Measurements from ENCODE around the gene SGO2. TPM values are rescaled to one million over a fixed set of nuclear protein-coding genes. Genes with fewer than 3 reads are reported as not detected.

SGO2 gene
- total and polyA plus RNA-seq, 2 donors (not counting 1 experiment from before 2014, with no cell fraction given) = 0.89 to 5.3 TPM

- 92% methylated on average over 2 of the region's 3 CpGs for WGBS (ENCODE audit: insufficient coverage)
- ATAC-seq (ENCODE audit: low read depth) (no peak), DNase-seq (no peak)
- H3K4me1 Mint-ChIP-seq = no peaks in the 10 kb centered on the region
- H3K9me3 ChIP-seq (ENCODE audit: control extremely low read depth in 1 of 3, control insufficient read depth in 2 of 3, insufficient read depth in 1 of 3, low read length in 2 of 3) = no peaks in the 10 kb centered on the region
- TF ChIP-seq CTCF (IDR thresholded peaks at IDR 0.05) (no peak), EZH2 (IDR thresholded peaks at IDR 0.05; ENCODE audit: borderline replicate concordance, insufficient read depth, low read depth, low read length, poor library complexity, severe bottlenecking) (no peak)
- H4K20me1 ChIP-seq (ENCODE audit: control insufficient read depth, insufficient read depth, low read length, poor library complexity, severe bottlenecking) = no peaks in the 10 kb centered on the region
- no peak overlapping the region for H3K4me3 ChIP-seq (ENCODE audit: control extremely low read depth in 1 of 5, extremely low read depth in 1 of 5, insufficient read depth in 1 of 5, low read depth in 2 of 5, low read length in 4 of 5)
- H3K36me3 ChIP-seq (replicated peaks in 1 of 2; ENCODE audit: control extremely low read depth in 1 of 2, control insufficient read depth in 1 of 2, extremely low read depth in 1 of 2, insufficient read depth in 2 of 2, low read length in 1 of 2) = no peaks in the 10 kb centered on the region
- H3K4me1 ChIP-seq (ENCODE audit: control insufficient read depth in 2 of 2, insufficient read depth in 2 of 2, low read length in 2 of 2) = no peaks in the 10 kb centered on the region
- ChIA-PET CTCF (no interaction called here), POLR2A (no interaction called here)
- H3K27ac Mint-ChIP-seq = no peak overlapping the region
- no peaks in the 10 kb centered on the region for H3K9me3 Mint-ChIP-seq (ENCODE audit: insufficient read depth)
- H3K27me3 Mint-ChIP-seq = peaks cover 42% of the 10 kb centered on the region
- H3K27ac ChIP-seq (ENCODE audit: low read length in 2 of 2) = no peak overlapping the region
- H3K27me3 ChIP-seq (replicated peaks in 1 of 4; ENCODE audit: control extremely low read depth in 1 of 4, control insufficient read depth in 3 of 4, insufficient read depth in 4 of 4, low read length in 3 of 4) = peaks cover 0 to 3% (median 0%) of the 10 kb centered on the region in 4 experiments
- H3K9ac ChIP-seq (ENCODE audit: low read length) = no peak overlapping the region
- H3K79me2 ChIP-seq (ENCODE audit: control insufficient read depth, insufficient read depth, low read length) = no peaks in the 10 kb centered on the region
- H3K4me3 Mint-ChIP-seq = no peak overlapping the region
- H2AFZ ChIP-seq (ENCODE audit: insufficient read depth, low read depth, low read length, poor library complexity, severe bottlenecking) = no peak overlapping the region
- intact Hi-C loops (cut with micrococcal nuclease) = no loop called here
- H3K4me2 ChIP-seq (replicated peaks; ENCODE audit: low read depth, low read length, poor library complexity, severe bottlenecking) = no peak overlapping the region
These were observed 69.9 kb downstream of the SGO2 start for GRCh38 chr2:200595913-200596312.

GRCh38 chr2:200596774-200597570 is 71.0 kb downstream of the SGO2 start:
- Histone ChIP-seq H3K4me1 (ENCODE audit: control insufficient read depth in 2 of 2, insufficient read depth in 2 of 2, low read length in 2 of 2) (no peaks in the 10 kb centered on the region), H3K9me3 (ENCODE audit: control extremely low read depth in 1 of 3, control insufficient read depth in 2 of 3, insufficient read depth in 1 of 3, low read length in 2 of 3) (no peaks in the 10 kb centered on the region), H3K4me3 (ENCODE audit: control extremely low read depth in 1 of 5, extremely low read depth in 1 of 5, insufficient read depth in 1 of 5, low read depth in 2 of 5, low read length in 4 of 5) (no peak overlapping the region), H3K79me2 (ENCODE audit: control insufficient read depth, insufficient read depth, low read length) (no peaks in the 10 kb centered on the region), H3K27me3 (replicated peaks in 1 of 4; ENCODE audit: control extremely low read depth in 1 of 4, control insufficient read depth in 3 of 4, insufficient read depth in 4 of 4, low read length in 3 of 4) (peaks cover 0 to 3% (median 0%) of the 10 kb centered on the region in 4 experiments), H3K4me2 (replicated peaks; ENCODE audit: low read depth, low read length, poor library complexity, severe bottlenecking) (no peak overlapping the region), H3K9ac (ENCODE audit: low read length) (no peak overlapping the region), H3K27ac (ENCODE audit: low read length in 2 of 2) (no peak overlapping the region), H4K20me1 (ENCODE audit: control insufficient read depth, insufficient read depth, low read length, poor library complexity, severe bottlenecking) (no peaks in the 10 kb centered on the region), H2AFZ (ENCODE audit: insufficient read depth, low read depth, low read length, poor library complexity, severe bottlenecking) (no peak overlapping the region), H3K36me3 (replicated peaks in 1 of 2; ENCODE audit: control extremely low read depth in 1 of 2, control insufficient read depth in 1 of 2, extremely low read depth in 1 of 2, insufficient read depth in 2 of 2, low read length in 1 of 2) (no peaks in the 10 kb centered on the region)
- TF ChIP-seq EZH2 (IDR thresholded peaks at IDR 0.05; ENCODE audit: borderline replicate concordance, insufficient read depth, low read depth, low read length, poor library complexity, severe bottlenecking) = no peak
- TF ChIP-seq CTCF (IDR thresholded peaks at IDR 0.05) = no peak
- no peak for ATAC-seq (ENCODE audit: low read depth)
- DNase-seq = no peak
- CTCF ChIA-PET = no interaction called here
- no peak overlapping the region for H3K27ac Mint-ChIP-seq
- H3K9me3 Mint-ChIP-seq (ENCODE audit: insufficient read depth) = no peaks in the 10 kb centered on the region
- no peak overlapping the region for H3K4me3 Mint-ChIP-seq
- peaks cover 38% of the 10 kb centered on the region for H3K27me3 Mint-ChIP-seq
- H3K4me1 Mint-ChIP-seq = no peaks in the 10 kb centered on the region
- 100% methylated on average over 2 of the region's 5 CpGs for WGBS (ENCODE audit: insufficient coverage)
- intact Hi-C loops (cut with micrococcal nuclease) = no loop called here
- POLR2A ChIA-PET = no interaction called here
